BE2C (cell line): ENCODE measurements around the gene PLCL1.

Experiments
- DNase-seq: peaks from one replicate; pipeline ENCODE4 v3.0.0-alpha.2; 2020
- H3K27me3 ChIP-seq: fragments of 250-450 bp; sonication (Bioruptor Pico); 2 replicates; pipeline ENCODE4 v1.5.1; 2020; ENCODE audit warnings: mild to moderate bottlenecking
- H3K36me3 ChIP-seq: fragments of 250-450 bp; sonication (Bioruptor Pico); 2 replicates; pipeline ENCODE4 v1.5.1; 2020; ENCODE audit warnings: mild to moderate bottlenecking
- H3K4me1 ChIP-seq: fragments of 250-450 bp; sonication (Bioruptor Pico); 2 replicates; pipeline ENCODE4 v1.5.1; 2020
- H3K4me3 ChIP-seq: 2 replicates; pipeline ENCODE4 v1.5.1; 2011; ENCODE audit warnings: low read depth, low read length
- H3K9me3 ChIP-seq: fragments of 250-450 bp; sonication (Bioruptor Pico); 2 replicates; pipeline ENCODE4 v1.5.1; 2020
- TF ChIP-seq, protein P1 (sequence below): IDR thresholded peaks from 2 replicates; pipeline ENCODE4 v1.5.1; 2012; ENCODE audit warnings: mild to moderate bottlenecking, low read depth, low read length

PLCL1 gene

DNA sequence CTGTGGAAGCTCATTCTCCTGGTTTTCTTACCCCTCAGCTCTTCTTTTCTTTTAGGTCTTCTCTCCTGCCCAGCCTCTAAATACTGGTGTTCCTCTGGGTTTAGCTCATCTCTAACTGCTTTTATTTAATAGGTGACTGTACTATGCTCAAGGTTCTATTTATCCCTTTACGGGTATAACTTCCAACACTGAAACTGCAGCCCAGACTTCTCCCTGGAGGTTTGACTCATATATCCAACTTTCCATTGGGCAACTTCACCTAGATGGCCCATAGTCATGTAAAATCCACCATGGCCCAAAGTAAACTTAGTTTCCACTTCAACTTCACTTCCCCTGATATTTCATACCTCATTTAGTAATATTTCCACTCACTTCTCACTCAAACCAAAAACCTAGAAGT, 273.1 kb downstream of the PLCL1 start:
- Histone ChIP-seq H3K9me3 (no peaks in the 10 kb centered on the region), H3K4me3 (no peak overlapping the region), H3K36me3 (no peaks in the 10 kb centered on the region), H3K27me3 (no peaks in the 10 kb centered on the region), H3K4me1 (peaks cover 8% of the 10 kb centered on the region)
- TF ChIP-seq, protein P1, sequence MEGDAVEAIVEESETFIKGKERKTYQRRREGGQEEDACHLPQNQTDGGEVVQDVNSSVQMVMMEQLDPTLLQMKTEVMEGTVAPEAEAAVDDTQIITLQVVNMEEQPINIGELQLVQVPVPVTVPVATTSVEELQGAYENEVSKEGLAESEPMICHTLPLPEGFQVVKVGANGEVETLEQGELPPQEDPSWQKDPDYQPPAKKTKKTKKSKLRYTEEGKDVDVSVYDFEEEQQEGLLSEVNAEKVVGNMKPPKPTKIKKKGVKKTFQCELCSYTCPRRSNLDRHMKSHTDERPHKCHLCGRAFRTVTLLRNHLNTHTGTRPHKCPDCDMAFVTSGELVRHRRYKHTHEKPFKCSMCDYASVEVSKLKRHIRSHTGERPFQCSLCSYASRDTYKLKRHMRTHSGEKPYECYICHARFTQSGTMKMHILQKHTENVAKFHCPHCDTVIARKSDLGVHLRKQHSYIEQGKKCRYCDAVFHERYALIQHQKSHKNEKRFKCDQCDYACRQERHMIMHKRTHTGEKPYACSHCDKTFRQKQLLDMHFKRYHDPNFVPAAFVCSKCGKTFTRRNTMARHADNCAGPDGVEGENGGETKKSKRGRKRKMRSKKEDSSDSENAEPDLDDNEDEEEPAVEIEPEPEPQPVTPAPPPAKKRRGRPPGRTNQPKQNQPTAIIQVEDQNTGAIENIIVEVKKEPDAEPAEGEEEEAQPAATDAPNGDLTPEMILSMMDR = no peak
- DNase-seq = no peak

GRCh38 chr2:198080879-198081765, 276.7 kb downstream of the PLCL1 start:
- Histone ChIP-seq H3K27me3 (no peaks in the 10 kb centered on the region), H3K9me3 (no peaks in the 10 kb centered on the region), H3K36me3 (no peaks in the 10 kb centered on the region), H3K4me1 (no peaks in the 10 kb centered on the region), H3K4me3 (no peak overlapping the region)
- TF ChIP-seq, protein P1 = no peak
- no peak for DNase-seq

DNA sequence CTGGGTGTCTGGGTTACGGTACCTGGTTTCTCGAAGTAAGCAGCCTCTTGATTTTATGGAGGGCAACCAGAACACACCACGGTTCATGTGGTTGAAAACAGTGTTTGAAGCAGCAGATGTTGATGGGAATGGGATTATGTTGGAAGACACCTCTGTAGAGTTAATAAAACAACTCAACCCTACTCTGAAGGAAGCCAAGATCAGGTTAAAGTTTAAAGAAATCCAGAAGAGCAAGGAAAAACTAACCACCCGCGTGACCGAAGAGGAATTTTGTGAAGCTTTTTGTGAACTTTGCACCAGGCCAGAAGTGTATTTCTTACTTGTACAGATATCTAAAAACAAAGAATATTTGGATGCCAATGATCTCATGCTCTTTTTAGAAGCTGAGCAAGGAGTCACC, 279.8 kb downstream of the PLCL1 start:
- TF ChIP-seq, protein P1 = no peak
- H3K36me3 ChIP-seq = no peaks in the 10 kb centered on the region
- H3K27me3 ChIP-seq = no peaks in the 10 kb centered on the region
- no peaks in the 10 kb centered on the region for H3K4me1 ChIP-seq
- no peaks in the 10 kb centered on the region for H3K9me3 ChIP-seq
- DNase-seq = no peak
- no peak overlapping the region for H3K4me3 ChIP-seq

DNA sequence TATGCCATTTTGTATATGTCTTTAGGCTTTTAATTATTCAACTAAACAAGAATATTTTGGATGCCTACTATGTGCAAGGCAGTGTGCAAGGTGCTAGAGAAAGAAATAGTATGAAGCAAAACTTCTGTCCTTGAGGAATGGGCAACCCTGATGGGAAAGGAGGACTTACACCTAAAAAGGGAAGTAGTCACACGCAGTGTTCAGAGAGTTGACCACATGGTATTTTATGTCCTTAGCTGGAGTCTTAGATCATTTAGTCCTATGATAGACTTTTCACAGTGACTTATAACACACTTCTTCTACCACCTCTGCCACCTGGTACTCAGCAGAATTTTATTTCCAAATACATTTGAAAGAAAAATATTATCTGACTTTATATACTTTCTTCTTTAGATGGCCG, 291.6 kb downstream of the PLCL1 start:
- Histone ChIP-seq H3K4me3 (no peak overlapping the region), H3K36me3 (no peaks in the 10 kb centered on the region), H3K27me3 (no peaks in the 10 kb centered on the region), H3K4me1 (peaks cover 3% of the 10 kb centered on the region; the same call in 1 of the 2 replicates), H3K9me3 (no peaks in the 10 kb centered on the region)
- no peak for DNase-seq
- TF ChIP-seq, protein P1 = no peak

DNA sequence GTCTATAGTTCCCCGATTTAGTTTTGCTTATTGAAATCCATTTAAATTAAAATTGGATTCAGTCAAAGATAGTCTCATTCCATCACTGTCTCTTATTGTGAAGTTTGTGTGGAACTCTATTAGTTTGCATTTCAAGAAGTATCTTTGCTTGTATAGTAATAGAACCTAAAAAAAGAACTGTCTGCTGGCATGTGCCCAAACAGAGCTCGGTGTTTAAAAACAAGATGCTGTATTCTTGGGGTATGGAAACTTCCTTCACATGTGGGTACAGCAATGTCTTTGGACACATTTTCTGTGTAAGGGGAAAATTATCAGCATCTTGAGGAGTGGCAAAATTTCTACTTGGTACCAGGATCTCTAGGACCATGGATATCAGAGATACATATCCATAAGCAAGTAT, 292.6 kb downstream of the PLCL1 start:
- TF ChIP-seq, protein P1 = no peak
- Histone ChIP-seq H3K9me3 (no peaks in the 10 kb centered on the region), H3K4me3 (no peak overlapping the region), H3K4me1 (peaks cover 3% of the 10 kb centered on the region; the same call in 1 of the 2 replicates), H3K36me3 (no peaks in the 10 kb centered on the region), H3K27me3 (no peaks in the 10 kb centered on the region)
- no peak for DNase-seq

- Histone ChIP-seq H3K4me3 (no peak overlapping the region), H3K27me3 (no peaks in the 10 kb centered on the region), H3K36me3 (no peaks in the 10 kb centered on the region), H3K9me3 (no peaks in the 10 kb centered on the region), H3K4me1 (peaks cover 3% of the 10 kb centered on the region; the same call in 1 of the 2 replicates)
- no peak for DNase-seq
- TF ChIP-seq, protein P1 = no peak
These were observed 293.2 kb downstream of the PLCL1 start for GRCh38 chr2:198097630-198098029.
